ENCODE measurements around the gene FGF4.

FGF4 gene

GRCh38 chr11:69820441-69820840, 45.3 kb upstream of the FGF4 start:
- no peaks in the 10 kb centered on the region for H3K36me3 ChIP-seq (ENCODE audit: insufficient read depth)
- no peak overlapping the region for H3K4me2 ChIP-seq
- H3K27ac ChIP-seq: no peak overlapping the region
- no peak for TF ChIP-seq CTCF (conservative IDR thresholded peaks at IDR 0.05; ENCODE audit: low read depth, low read length)
- no peak overlapping the region for H2AFZ ChIP-seq (ENCODE audit: low read depth)
- no peaks in the 10 kb centered on the region for H3K4me1 ChIP-seq (ENCODE audit: low read depth, poor library complexity, severe bottlenecking)
- no peaks in the 10 kb centered on the region for H3K79me2 ChIP-seq (ENCODE audit: insufficient read depth, low read depth)
- no peak overlapping the region for H3K4me3 ChIP-seq (IDR thresholded peaks at IDR 0.05; ENCODE audit: insufficient read depth, low read depth, low read length)
- H3K9ac ChIP-seq: no peak overlapping the region
- no peaks in the 10 kb centered on the region for H4K20me1 ChIP-seq (ENCODE audit: insufficient read depth)
- no peaks in the 10 kb centered on the region for H3K27me3 ChIP-seq (ENCODE audit: insufficient read depth, low read depth)

GRCh38 chr11:69819541-69820070, 44.5 kb upstream of the FGF4 start:
- Histone ChIP-seq H3K4me2 (no peak overlapping the region), H3K27ac (no peak overlapping the region), H3K79me2 (ENCODE audit: insufficient read depth, low read depth) (no peaks in the 10 kb centered on the region), H3K27me3 (ENCODE audit: insufficient read depth, low read depth) (no peaks in the 10 kb centered on the region), H3K9ac (no peak overlapping the region), H3K4me1 (ENCODE audit: low read depth, poor library complexity, severe bottlenecking) (no peaks in the 10 kb centered on the region), H2AFZ (ENCODE audit: low read depth) (no peak overlapping the region), H4K20me1 (ENCODE audit: insufficient read depth) (no peaks in the 10 kb centered on the region), H3K36me3 (ENCODE audit: insufficient read depth) (no peaks in the 10 kb centered on the region), H3K4me3 (IDR thresholded peaks at IDR 0.05; ENCODE audit: insufficient read depth, low read depth, low read length) (no peak overlapping the region)
- TF ChIP-seq CTCF (conservative IDR thresholded peaks at IDR 0.05; ENCODE audit: low read depth, low read length): no peak

GRCh38 chr11:69818603-69819441, 43.7 kb upstream of the FGF4 start, which contains the start of gene FGF3:
Gene FGF3 (minus strand): TSS chr11:69819416. CDS start chr11:69818933, 483 bp downstream.
- H2AFZ ChIP-seq (ENCODE audit: low read depth): no peak within 1 kb of the TSS
- H3K4me3 ChIP-seq (IDR thresholded peaks at IDR 0.05; ENCODE audit: insufficient read depth, low read depth, low read length): no peak within 1 kb of the TSS

GRCh38 chr11:69818231-69818602, 43.1 kb upstream of the FGF4 start:
- Histone ChIP-seq H3K27ac (no peak overlapping the region), H3K4me2 (no peak overlapping the region), H4K20me1 (ENCODE audit: insufficient read depth) (no peaks in the 10 kb centered on the region), H3K36me3 (ENCODE audit: insufficient read depth) (no peaks in the 10 kb centered on the region), H2AFZ (ENCODE audit: low read depth) (no peak overlapping the region), H3K79me2 (ENCODE audit: insufficient read depth, low read depth) (no peaks in the 10 kb centered on the region), H3K4me3 (IDR thresholded peaks at IDR 0.05; ENCODE audit: insufficient read depth, low read depth, low read length) (no peak overlapping the region), H3K27me3 (ENCODE audit: insufficient read depth, low read depth) (no peaks in the 10 kb centered on the region), H3K9ac (no peak overlapping the region), H3K4me1 (ENCODE audit: low read depth, poor library complexity, severe bottlenecking) (no peaks in the 10 kb centered on the region)
- no peak for TF ChIP-seq CTCF (conservative IDR thresholded peaks at IDR 0.05; ENCODE audit: low read depth, low read length)

More at GRCh38 chr11:69818603-69819441, 43.7 kb upstream of the FGF4 start, which contains the start of gene FGF3:
- Histone ChIP-seq H3K27me3 (ENCODE audit: insufficient read depth, low read depth) (no peaks in the 10 kb centered on the region), H3K9ac (no peak within 1 kb of the TSS), H3K79me2 (ENCODE audit: insufficient read depth, low read depth) (no peaks in the 10 kb centered on the region), H4K20me1 (ENCODE audit: insufficient read depth) (no peaks in the 10 kb centered on the region), H3K27ac (no peak within 1 kb of the TSS), H3K36me3 (ENCODE audit: insufficient read depth) (no peaks in the 10 kb centered on the region), H3K4me1 (ENCODE audit: low read depth, poor library complexity, severe bottlenecking) (no peaks in the 10 kb centered on the region), H3K4me2 (no peak within 1 kb of the TSS)
- no peak for TF ChIP-seq CTCF (conservative IDR thresholded peaks at IDR 0.05; ENCODE audit: low read depth, low read length)

Data from KMS-11 (cell line).